HepG2 (cell line): ENCODE data around the gene AP4E1. TPM values are rescaled to one million over a fixed set of nuclear protein-coding genes. Genes with fewer than 3 reads are reported as not detected.

Experiments used
- ATAC-seq: fragments of 200-7000 bp; cut with Tn5 transposase; 3 replicates; pipeline ENCODE4 v1.9.1; 2020; ENCODE audit warnings: mild to moderate bottlenecking, moderate library complexity
- BruUV-seq: library from RNA; stranded (reverse); fragments of 400-500 nt; replicated peaks from 2 replicates; lab custom pipeline; 2021; lab: Mats Ljungman, UMichigan
- CTCF ChIA-PET: fragments of 300-600 bp; formaldehyde crosslinking; extraction: SDS; loops from one replicate; lab custom pipeline; 2021; ENCODE audit warnings: low total read pairs, inconsistent platforms, low intra/inter-chr PET ratio; lab: Yijun Ruan, JAX
- POLR2A ChIA-PET: fragments of 350-600 bp; sonication (Branson Sonifier 250); formaldehyde crosslinking; loops from one replicate; lab custom pipeline; 2020; ENCODE audit warnings: antibody characterized with exemption, inconsistent platforms; lab: Yijun Ruan, JAX
- DNase-seq: peaks from one replicate; pipeline ENCODE4 v3.0.0-alpha.2; 2015; ENCODE audit warnings: low spot score
- FAIRE-seq: peaks from 3 replicates; lab custom pipeline; 2011; peaks lifted over from hg19 to GRCh38; lab: Jason Lieb, UNC
- H2AFZ ChIP-seq: one replicate; pipeline ENCODE4 v1.6.1; 2011; ENCODE audit warnings: low read length, inconsistent platforms
- H3K27ac ChIP-seq: fragments of 300-600 bp; 3 replicates; pipeline ENCODE4 v1.8.0; 2011; ENCODE audit warnings: mixed run types, mild to moderate bottlenecking, mixed read lengths, low read length, inconsistent platforms; ENCODE audit not compliant: insufficient read depth; ENCODE audit errors: extremely low read length
- H3K27me3 ChIP-seq, 2 experiments: fragments of 200-600 bp in 1 of 2; 2 replicates in 1 of 2; 3 replicates in 1 of 2; pipeline versions ENCODE4 v1.6.0 to v1.8.0; 2011; ENCODE audit warnings: low read length in 2 of 2, mild to moderate bottlenecking in 2 of 2, moderate library complexity in 2 of 2, inconsistent platforms in 1 of 2; ENCODE audit not compliant: insufficient read depth in 2 of 2, control insufficient read depth in 1 of 2
- H3K36me3 ChIP-seq, 2 experiments: fragments of 200-600 bp in 1 of 2; replicated peaks in 1 of 2; 2 replicates in 1 of 2; 3 replicates in 1 of 2; pipeline versions ENCODE4 v1.5.1 to v1.8.0; 2011; ENCODE audit warnings: low read length in 2 of 2, inconsistent platforms in 1 of 2; ENCODE audit not compliant: insufficient read depth in 2 of 2, control insufficient read depth in 1 of 2
- H3K4me1 ChIP-seq: 2 replicates; pipeline ENCODE4 v1.5.1; 2012; ENCODE audit warnings: low read length, inconsistent platforms; ENCODE audit not compliant: insufficient read depth
- H3K4me2 ChIP-seq: 2 replicates; pipeline ENCODE4 v1.6.0; 2011; ENCODE audit warnings: low read depth, low read length, inconsistent platforms
- H3K4me3 ChIP-seq, 3 experiments: fragments of 200-600 bp in 1 of 3; sonication (generic), shearing (Covaris generic) in 1 of 3; replicated peaks in 1 of 3; 2 replicates each; pipeline ENCODE4 v1.5.1; 2011 to 2016; ENCODE audit warnings: low read length in 3 of 3, inconsistent platforms in 2 of 3, low read depth in 2 of 3, mild to moderate bottlenecking in 2 of 3, control low read depth in 1 of 3, mixed read lengths in 1 of 3; ENCODE audit not compliant: insufficient read depth in 1 of 3
- H3K79me2 ChIP-seq: one replicate; pipeline ENCODE4 v1.6.1; 2011; ENCODE audit warnings: low read length, inconsistent platforms; ENCODE audit not compliant: insufficient read depth
- H3K9ac ChIP-seq: 2 replicates; pipeline ENCODE4 v1.6.0; 2011; ENCODE audit warnings: mild to moderate bottlenecking, low read depth, low read length, inconsistent platforms; ENCODE audit not compliant: insufficient read depth
- H3K9me3 ChIP-seq: 2 replicates; pipeline ENCODE4 v1.5.1; 2012; ENCODE audit warnings: mild to moderate bottlenecking, low read length
- H4K20me1 ChIP-seq: 2 replicates; pipeline ENCODE4 v1.6.0; 2011; ENCODE audit warnings: inconsistent platforms, mild to moderate bottlenecking, low read length, moderate library complexity; ENCODE audit not compliant: insufficient read depth
- ATF7 ChIP-seq, 2 experiments: fragments of 450-650 bp in 1 of 2; sonication (generic) in 1 of 2; formaldehyde crosslinking in 1 of 2; IDR thresholded peaks; 2 replicates each; pipeline versions ENCODE4 v1.4.0 to v1.6.1; 2016 to 2020; ENCODE audit warnings: antibody characterized with exemption in 1 of 2, mild to moderate bottlenecking in 1 of 2, missing genetic modification reagents in 1 of 2
- EHMT2 ChIP-seq: fragments of 200-600 bp; sonication (generic); IDR thresholded peaks from 2 replicates; pipeline ENCODE4 v1.7.0; 2017; ENCODE audit warnings: antibody characterized with exemption, low read depth, low read length, borderline replicate concordance
- EP300 ChIP-seq, 3 experiments: sonication (generic) in 1 of 3; formaldehyde crosslinking in 1 of 3; IDR thresholded peaks; 2 replicates each; pipeline versions ENCODE4 v1.5.1 to v1.6.1; 2011 to 2020; ENCODE audit warnings: low read depth in 2 of 3, low read length in 2 of 3, borderline replicate concordance in 1 of 3, improper control_type of control experiment in 1 of 3, mild to moderate bottlenecking in 1 of 3, missing genetic modification reagents in 1 of 3, moderate library complexity in 1 of 3
- GFI1 ChIP-seq: sonication (generic); formaldehyde crosslinking; IDR thresholded peaks from 2 replicates; pipeline ENCODE4 v1.5.0; 2020; ENCODE audit warnings: missing genetic modification reagents, mild to moderate bottlenecking, borderline replicate concordance
- NR2C2 ChIP-seq: sonication (generic); formaldehyde crosslinking; IDR thresholded peaks from 2 replicates; pipeline ENCODE4 v1.4.0; 2020; ENCODE audit warnings: missing genetic modification reagents, mild to moderate bottlenecking, moderate library complexity, borderline replicate concordance
- PAWR ChIP-seq: sonication (generic); formaldehyde crosslinking; IDR thresholded peaks from 2 replicates; pipeline ENCODE4 v1.4.0; 2020; ENCODE audit warnings: missing genetic modification reagents, mild to moderate bottlenecking, borderline replicate concordance
- RFXAP ChIP-seq: sonication (generic); formaldehyde crosslinking; IDR thresholded peaks from 2 replicates; pipeline ENCODE4 v1.4.0; 2020; ENCODE audit warnings: missing genetic modification reagents, borderline replicate concordance
- SMAD3 ChIP-seq: sonication (generic); formaldehyde crosslinking; IDR thresholded peaks from 2 replicates; pipeline ENCODE4 v1.4.0; 2020; ENCODE audit warnings: missing genetic modification reagents
- SRSF1 ChIP-seq: fragments of 200-400 bp; formaldehyde crosslinking; optimal IDR thresholded peaks from 2 replicates; pipeline ENCODE3; 2017; ENCODE audit warnings: mild to moderate bottlenecking, low read depth, low read length, moderate library complexity
- TBX3 ChIP-seq: fragments of 450-650 bp; IDR thresholded peaks from 2 replicates; pipeline ENCODE4 v1.6.1; 2017; ENCODE audit warnings: antibody characterized with exemption, mild to moderate bottlenecking, inconsistent platforms, borderline replicate concordance
- ZNF20 ChIP-seq: sonication (generic); formaldehyde crosslinking; IDR thresholded peaks from 2 replicates; pipeline ENCODE4 v1.4.0; 2020; ENCODE audit warnings: mild to moderate bottlenecking, moderate library complexity, missing genetic modification reagents
- WGBS: methylation state at CpG from one replicate; pipeline ENCODE4 v1.1.6; 2017; ENCODE audit warnings: low lambda C conversion rate; 5-methylcytosine and 5-hydroxymethylcytosine counted together
- in situ Hi-C: cut with HindIII; loops from 2 replicates; pipeline ENCODE4 v1.10.0; 2017; ENCODE audit warnings: low pct_unique_long_range_greater_than_20kb; ENCODE audit not compliant: extremely low pct_ligation_motif_present
- intact Hi-C: fragments of 100-400 bp; cut with micrococcal nuclease; formaldehyde crosslinking; loops from one replicate; pipeline ENCODE4 v1.10.0; 2022; ENCODE audit not compliant: unreplicated experiment
- polyA plus RNA-seq, 8 experiments: library from polyadenylated mRNA; depleted of rRNA in 3 of 8; stranded (reverse) in 7 of 8; unstranded in 1 of 8; fragments of >200 nt; fragmentation: Illumina TruSeq in 4 of 8; extraction: Trizol in 4 of 8; gene quantifications; 2 replicates each; pipeline versions ENCODE4 v1.2.1 to v1.2.3, GENCODE V29; 2011 to 2016; ENCODE audit warnings: low read depth in 4 of 8, missing spikeins in 1 of 8, mixed read lengths in 1 of 8; ENCODE audit not compliant: insufficient read depth in 1 of 8
- total RNA-seq, 5 experiments: library from RNA; depleted of rRNA; stranded (reverse); fragments of >200 nt; fragmentation: Illumina TruSeq; extraction: Trizol; gene quantifications; 2 replicates each; pipeline ENCODE4 v1.2.3, GENCODE V29; 2016; ENCODE audit warnings: low read depth in 1 of 5
- TF ChIP-seq, protein P1 (sequence below): sonication (generic); formaldehyde crosslinking; IDR thresholded peaks from 2 replicates; pipeline ENCODE4 v1.4.0; 2020; ENCODE audit warnings: low read depth, mild to moderate bottlenecking, missing genetic modification reagents
- TF ChIP-seq, protein P2 (sequence below): sonication (generic); formaldehyde crosslinking; IDR thresholded peaks from 2 replicates; pipeline ENCODE4 v1.4.0; 2020; ENCODE audit warnings: mild to moderate bottlenecking, missing genetic modification reagents
- TF ChIP-seq, protein P3 (sequence below): sonication (generic); formaldehyde crosslinking; IDR thresholded peaks from 2 replicates; pipeline ENCODE4 v1.5.1; 2020; ENCODE audit warnings: missing genetic modification reagents, mild to moderate bottlenecking, borderline replicate concordance

Gene AP4E1
- total and polyA plus RNA-seq, 2 of the 13 experiments (the other 11 are each of a cell fraction or from before 2014, with no cell fraction given): 2.2 to 7.8 TPM

DNA sequence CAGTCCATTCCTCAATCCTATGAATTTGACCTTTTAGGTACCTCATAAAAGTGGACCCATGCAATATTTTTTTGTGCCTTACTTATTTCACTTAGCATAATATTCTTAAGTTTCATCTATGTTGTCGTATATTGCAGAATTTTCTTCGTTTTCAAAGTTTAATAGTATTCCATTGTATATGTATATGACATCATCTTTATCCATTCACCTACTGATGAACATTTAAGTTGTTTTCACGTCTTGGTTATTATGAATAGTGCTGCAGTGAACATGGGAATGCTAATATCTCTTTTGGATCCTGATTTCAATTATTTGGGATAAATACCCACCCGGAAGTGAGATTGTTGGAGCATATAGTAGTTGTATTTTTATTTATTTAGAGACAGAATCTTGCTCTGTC lies 65.1 kb downstream of the AP4E1 start:
- Histone ChIP-seq H3K27me3 (no peaks in the 10 kb centered on the region), H3K79me2 (no peaks in the 10 kb centered on the region), H2AFZ (no peak overlapping the region), H3K9me3 (peaks cover 7% of the 10 kb centered on the region; the same call in 1 of the 2 replicates), H3K9ac (no peak overlapping the region), H4K20me1 (no peaks in the 10 kb centered on the region), H3K4me2 (no peak overlapping the region), H3K4me3 (no peak overlapping the region), H3K4me1 (no peaks in the 10 kb centered on the region), H3K36me3 (peaks cover 4 to 33% of the 10 kb centered on the region in 2 experiments; a peak in 3 of 5 replicates), H3K27ac (no peak overlapping the region)
- 86% methylated on average over 4 of the region's 4 CpGs for WGBS
- in situ Hi-C loops: no loop called here
- ChIA-PET POLR2A (no interaction called here), CTCF (no interaction called here)
- no peak for ATAC-seq
- intact Hi-C loops: no loop called here
- TF ChIP-seq ATF7 (IDR thresholded peaks at IDR 0.05) (peak; percentile 80), ATF7 (CRISPR knock-in tag; IDR thresholded peaks at IDR 0.05) (no peak), EP300 (IDR thresholded peaks at IDR 0.05; ENCODE audit: low read depth in 2 of 2, low read length in 2 of 2) (no peak), EP300 (CRISPR knock-in tag; IDR thresholded peaks at IDR 0.05; ENCODE audit: borderline replicate concordance) (no peak), TBX3 (no peak), RFXAP (CRISPR knock-in tag) (no peak), NR2C2 (CRISPR knock-in tag) (no peak)
- TF ChIP-seq, protein P1, sequence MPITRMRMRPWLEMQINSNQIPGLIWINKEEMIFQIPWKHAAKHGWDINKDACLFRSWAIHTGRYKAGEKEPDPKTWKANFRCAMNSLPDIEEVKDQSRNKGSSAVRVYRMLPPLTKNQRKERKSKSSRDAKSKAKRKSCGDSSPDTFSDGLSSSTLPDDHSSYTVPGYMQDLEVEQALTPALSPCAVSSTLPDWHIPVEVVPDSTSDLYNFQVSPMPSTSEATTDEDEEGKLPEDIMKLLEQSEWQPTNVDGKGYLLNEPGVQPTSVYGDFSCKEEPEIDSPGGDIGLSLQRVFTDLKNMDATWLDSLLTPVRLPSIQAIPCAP (CRISPR knock-in tag): no peak
- no TSS peak for BruUV-seq
- no peak for FAIRE-seq
- DNase-seq: no peak

DNA sequence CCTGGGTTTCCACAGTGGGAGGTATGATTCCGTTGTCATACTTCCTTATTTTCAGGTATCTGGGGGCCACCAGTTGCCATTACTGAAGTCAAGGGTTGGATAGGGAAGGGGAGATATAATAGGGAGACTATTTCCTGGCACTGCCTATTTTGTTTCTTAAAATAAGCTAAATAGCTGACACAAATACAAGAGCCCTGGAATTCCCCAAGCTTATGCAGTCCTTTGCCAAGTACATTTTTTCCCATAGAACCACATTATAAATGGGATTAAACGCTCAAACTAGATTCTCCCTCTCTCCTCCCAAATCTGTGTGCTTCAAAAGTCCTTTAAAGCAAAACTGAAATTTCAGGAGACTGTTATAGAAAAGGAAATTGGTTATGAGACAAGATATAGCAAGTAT lies 68.7 kb downstream of the AP4E1 start:
- Histone ChIP-seq H4K20me1 (no peaks in the 10 kb centered on the region), H3K79me2 (no peaks in the 10 kb centered on the region), H3K27me3 (no peaks in the 10 kb centered on the region), H3K9ac (no peak overlapping the region), H3K4me3 (no peak overlapping the region), H3K36me3 (peaks cover 1 to 21% of the 10 kb centered on the region in 2 experiments; a peak in 3 of 5 replicates), H3K27ac (no peak overlapping the region), H3K4me2 (no peak overlapping the region), H3K9me3 (no peaks in the 10 kb centered on the region), H2AFZ (no peak overlapping the region), H3K4me1 (no peaks in the 10 kb centered on the region)
- in situ Hi-C loops (no loop called here), intact Hi-C loops (no loop called here)
- FAIRE-seq: no peak
- ChIA-PET POLR2A (no interaction called here), CTCF (no interaction called here)
- 96% methylated on average over 2 of the region's 2 CpGs for WGBS
- ATAC-seq: no peak
- no peak for DNase-seq
- no TSS peak for BruUV-seq
- no peak for TF ChIP-seq EHMT2
- no peak for TF ChIP-seq GFI1
- no peak for TF ChIP-seq PAWR (CRISPR knock-in tag)
- TF ChIP-seq, protein P2, sequence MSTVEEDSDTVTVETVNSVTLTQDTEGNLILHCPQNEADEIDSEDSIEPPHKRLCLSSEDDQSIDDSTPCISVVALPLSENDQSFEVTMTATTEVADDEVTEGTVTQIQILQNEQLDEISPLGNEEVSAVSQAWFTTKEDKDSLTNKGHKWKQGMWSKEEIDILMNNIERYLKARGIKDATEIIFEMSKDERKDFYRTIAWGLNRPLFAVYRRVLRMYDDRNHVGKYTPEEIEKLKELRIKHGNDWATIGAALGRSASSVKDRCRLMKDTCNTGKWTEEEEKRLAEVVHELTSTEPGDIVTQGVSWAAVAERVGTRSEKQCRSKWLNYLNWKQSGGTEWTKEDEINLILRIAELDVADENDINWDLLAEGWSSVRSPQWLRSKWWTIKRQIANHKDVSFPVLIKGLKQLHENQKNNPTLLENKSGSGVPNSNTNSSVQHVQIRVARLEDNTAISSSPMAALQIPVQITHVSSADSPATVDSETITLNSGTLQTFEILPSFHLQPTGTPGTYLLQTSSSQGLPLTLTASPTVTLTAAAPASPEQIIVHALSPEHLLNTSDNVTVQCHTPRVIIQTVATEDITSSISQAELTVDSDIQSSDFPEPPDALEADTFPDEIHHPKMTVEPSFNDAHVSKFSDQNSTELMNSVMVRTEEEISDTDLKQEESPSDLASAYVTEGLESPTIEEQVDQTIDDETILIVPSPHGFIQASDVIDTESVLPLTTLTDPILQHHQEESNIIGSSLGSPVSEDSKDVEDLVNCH (CRISPR knock-in tag): no peak
- TF ChIP-seq SRSF1: no peak
- TF ChIP-seq ZNF20: no peak
- no peak for TF ChIP-seq SMAD3 (CRISPR knock-in tag)
- TF ChIP-seq, protein P3, sequence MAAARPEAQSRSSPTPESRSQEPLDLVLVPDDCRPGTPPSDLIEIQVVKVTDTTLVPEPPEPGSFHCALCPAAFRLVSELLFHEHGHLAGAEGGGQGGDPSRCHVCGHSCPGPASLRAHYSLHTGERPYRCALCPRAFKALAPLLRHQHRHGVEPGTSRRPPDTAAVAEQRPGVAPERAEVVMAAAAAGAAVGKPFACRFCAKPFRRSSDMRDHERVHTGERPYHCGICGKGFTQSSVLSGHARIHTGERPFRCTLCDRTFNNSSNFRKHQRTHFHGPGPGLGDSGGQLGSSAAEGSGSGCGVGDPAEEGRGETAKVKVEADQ: no peak
